ENCODE measurements around the gene PHC2.

The PHC2 gene

DNA sequence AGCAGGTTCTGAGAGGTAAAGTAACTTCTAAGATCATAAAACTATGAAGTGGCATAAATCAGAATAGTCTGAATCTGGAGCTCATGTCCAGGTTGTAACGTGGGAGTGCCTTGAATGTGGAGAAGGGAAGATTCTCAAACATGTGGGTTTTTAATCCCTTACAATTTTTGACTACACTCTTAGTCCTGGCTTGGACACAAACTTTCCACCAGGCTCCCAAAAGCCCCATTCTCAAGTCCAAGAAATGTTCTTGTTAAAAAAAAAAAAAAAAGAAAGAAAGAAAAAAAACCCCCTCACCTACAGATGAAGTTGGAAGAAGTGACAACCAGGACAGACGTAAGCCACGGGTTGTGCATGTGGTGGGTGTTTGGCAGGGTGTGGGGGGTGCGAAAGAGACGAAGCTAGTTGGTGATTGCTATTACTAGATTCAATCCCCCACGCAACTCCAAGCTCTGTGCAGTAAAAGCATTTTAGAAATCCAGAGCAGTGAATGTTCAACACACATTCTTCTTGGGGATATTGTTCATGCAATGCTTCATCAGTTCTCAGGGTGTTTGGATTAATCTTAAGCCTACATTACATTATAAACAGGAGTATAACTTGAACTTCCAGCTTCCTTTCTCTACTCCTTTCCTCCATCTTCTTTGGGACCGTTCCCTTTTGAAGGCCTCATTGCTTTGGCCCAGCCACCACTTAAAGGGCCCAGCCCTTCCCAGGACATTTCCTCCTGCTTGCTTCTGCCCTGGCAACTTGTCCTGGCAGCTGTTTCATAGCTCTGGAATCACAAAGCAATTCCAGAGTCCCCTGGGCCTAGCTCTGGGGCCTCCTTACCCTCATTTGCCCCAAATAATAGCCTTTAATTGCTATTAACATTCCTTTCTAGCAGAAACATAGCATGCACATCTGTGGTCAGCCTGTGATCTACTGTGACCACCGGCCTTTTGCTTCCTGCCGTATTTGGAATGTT, 41.8 kb downstream of the PHC2 start:
- no peak for DNase-seq

DNA sequence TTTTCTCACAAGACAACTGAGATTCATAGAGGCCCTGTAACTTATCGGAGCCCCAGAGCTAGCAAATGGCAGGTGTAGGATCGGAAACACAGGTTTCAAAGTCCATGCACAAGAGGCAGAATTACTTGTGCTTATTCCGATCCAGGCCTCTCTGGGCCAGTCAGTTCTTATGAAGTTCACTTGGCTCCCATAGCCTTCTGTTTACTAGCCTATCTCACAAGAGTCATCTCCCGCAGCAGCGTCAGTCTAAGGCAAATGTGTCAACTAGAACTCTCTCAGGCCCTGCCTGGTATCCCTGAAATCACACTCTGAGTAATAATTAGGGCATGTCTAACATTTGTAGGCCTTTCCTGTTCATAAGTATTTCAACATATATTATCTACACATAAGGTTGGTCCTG, 43.3 kb downstream of the PHC2 start:
- no peak for DNase-seq

- DNase-seq: no peak
Measured at GRCh38 chr1:33385251-33385650, 45.6 kb downstream of the PHC2 start.

DNA sequence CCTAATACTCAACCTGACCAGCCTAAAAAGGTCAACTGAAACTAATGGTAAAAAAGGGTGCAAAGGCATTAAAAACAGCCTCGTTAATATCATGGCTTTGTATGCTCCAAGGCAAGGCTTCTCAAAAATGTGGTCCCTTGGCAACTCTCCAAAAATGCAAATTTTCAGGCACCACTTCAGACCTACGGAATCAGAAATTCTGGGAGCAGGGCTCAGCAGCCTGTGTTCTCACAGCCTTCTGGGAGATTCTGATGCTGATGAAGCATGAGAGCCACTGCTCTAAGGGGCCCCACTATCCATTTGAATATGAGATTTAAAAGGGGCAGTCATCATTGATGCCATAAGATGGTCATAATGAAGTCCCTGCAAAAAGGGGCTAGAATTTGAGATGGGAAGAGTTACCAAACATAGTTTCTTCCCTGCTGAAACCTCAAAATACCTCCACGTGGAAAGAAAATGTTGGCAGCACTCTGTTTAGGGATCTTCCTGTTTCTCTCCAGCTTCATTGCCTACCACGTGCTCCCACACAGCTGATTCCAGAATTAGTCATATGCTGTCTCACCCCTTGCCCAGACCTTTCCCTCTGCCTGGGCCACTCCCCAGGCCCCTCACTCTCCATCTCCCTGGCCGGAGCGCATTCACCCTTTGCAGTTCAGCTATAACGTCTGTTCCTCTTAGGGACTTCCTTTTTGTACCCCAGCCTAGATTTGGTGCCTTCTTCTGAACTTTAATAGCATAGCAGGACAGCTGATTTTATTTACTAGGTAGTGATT, 46.7 kb downstream of the PHC2 start:
- DNase-seq: no peak

- DNase-seq: no peak
Measured at GRCh38 chr1:33383489-33383888, 47.4 kb downstream of the PHC2 start.

DNA sequence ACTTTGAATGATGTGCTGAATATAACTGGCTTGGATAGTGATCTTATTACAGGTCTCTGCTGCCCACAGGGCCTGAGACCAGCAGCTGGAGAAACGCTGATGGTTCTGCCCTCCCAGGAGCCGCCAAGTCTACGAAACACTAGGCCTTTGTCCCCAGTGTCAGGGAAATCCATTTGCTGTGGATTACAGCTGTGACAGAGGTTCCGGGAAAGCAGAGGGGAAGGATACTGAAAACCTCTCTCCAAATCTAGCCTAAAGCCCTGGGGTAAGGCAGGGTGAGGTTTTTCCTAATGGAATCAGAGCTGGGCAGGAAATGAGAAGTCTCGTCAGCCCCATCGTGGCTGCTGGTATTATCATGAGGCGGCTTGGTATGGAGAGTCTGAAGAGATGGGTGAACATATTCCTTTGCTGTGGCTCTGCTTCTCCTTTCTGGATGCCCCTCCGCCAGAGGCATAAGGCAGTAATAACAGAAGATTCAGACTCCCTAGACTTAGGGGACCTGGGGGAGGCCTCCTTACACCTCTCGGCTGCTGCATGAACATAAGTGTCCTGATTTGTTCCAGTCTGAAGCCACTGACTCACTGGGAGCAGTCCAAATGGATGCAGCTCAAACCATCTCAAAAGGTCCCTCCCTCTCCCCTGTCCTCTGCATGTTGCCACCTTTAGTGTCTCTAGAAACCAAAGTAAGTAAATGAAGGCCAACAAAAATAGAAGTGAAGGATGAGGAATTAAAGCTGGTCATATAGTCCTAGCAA, 48.1 kb downstream of the PHC2 start:
- no peak for DNase-seq

DNA sequence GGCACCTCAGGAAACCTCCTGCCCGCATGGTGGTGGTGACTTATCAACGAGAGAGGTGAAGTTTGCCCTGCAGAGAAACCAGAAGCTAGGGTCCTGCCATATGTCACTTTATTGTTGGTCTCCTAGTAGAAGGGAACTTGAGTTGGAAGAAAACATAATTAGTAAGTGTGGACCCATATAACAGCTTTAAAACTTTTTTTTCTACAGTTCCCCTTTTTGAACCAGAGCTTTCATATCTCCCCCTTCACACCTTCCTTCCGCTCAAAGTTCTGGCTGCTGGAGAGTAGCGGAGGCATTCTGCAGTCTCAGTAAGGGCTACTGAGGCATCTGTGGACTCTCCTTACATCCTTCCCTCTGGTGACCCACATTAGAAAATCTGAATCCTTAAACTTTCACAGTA, 48.9 kb downstream of the PHC2 start:
- DNase-seq: peak; percentile 53

- no peak for DNase-seq
Measured at GRCh38 chr1:33380811-33381210, 50.1 kb downstream of the PHC2 start.

DNA sequence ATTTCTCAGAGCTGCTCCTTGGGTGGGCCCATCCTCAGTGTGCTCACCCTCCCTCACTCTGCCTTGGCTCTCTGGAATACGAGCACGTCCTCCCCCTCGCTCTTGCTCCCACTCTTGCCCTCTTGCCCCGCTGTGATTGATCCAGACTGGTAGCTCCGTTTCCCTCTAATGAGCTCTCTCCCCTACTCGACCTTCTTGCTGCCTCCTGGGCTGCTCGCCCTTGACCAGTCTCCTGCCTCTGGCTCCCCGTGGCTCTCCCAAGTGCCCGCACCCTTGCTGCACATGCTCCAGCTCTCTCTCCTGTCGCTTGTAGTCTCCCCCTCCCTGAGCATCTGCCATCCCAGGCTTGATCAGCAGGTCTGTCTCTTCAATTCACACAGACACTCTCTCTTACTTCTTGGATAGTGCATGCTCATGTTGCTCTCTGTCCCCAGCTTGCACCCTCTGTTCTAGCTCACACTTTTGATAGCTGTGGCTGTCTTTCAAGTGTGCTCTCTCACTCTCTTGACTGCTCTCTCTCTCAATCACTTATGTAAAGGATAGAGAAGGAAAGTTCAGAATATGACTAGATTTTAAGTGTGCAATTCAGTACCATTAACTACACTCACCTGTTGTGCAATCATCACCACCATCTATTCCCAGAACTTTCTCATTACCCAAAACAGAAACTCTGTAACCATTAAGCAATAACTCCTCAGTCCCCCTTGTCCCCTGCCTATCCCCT, 51.1 kb downstream of the PHC2 start:
- peak; percentile 34 for DNase-seq

DNA sequence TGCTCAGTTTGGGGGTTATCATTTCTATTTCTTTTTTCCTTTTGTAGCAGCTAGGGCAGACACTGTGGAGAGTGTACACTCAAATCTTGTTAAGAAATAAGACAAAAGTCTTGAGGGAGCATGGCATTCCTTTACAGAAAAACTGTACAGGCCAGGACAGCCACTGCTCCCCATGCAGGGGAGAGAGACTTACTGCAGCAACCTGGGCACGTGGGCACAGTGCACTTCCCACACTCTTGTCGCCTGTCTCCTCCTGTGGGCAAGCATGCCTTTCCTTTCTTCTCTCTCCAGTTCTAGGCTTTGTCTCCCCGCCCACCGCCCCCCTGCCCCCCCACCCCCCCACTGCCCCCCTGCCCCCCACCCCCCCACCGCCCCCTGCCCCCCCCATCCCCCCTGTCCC, 51.9 kb downstream of the PHC2 start:
- DNase-seq: peak; percentile 21

GRCh38 chr1:33378524-33378923, 52.4 kb downstream of the PHC2 start:
- peak; percentile 16 for DNase-seq

GRCh38 chr1:33377756-33378155, 53.1 kb downstream of the PHC2 start:
- no peak for DNase-seq

DNA sequence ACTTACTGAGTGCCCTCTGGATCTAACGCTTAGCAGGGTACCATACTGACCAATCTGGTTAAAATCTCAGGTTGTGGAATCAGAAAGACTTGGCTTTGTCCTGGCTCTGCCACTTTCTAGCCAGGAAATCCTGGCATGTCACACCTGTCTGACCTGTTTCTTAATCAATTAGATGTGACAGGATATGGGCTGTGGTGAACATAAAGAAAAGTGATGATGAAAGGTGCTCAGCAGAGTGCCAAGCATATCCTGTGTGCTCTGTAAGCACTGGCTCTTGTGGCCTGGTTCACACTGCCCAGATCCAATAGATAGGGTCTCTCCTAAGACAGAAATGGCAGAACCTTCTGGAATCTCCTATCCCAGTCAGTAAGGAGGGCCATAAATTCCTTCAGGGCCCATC, 53.9 kb downstream of the PHC2 start:
- DNase-seq: no peak

DNA sequence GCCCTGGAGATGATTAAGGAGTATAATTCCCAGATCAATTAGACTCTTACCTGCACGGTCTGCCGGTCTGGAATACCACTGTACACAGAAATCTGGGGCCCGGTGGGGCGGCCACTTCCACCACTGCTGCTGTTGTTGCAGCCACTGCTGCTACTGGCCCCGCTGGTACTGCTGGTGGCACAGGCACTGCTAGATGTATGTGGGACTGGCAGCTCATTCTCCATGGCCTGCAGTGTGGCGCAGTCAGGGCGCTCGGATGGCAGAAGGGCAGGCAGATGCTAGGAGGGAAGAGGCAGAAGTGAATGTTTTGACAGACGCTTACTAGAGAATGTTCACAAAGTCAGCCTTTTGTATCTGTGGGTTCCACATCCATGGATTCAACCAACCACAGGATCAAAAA, 55.6 kb downstream of the PHC2 start:
- DNase-seq: no peak

DNA sequence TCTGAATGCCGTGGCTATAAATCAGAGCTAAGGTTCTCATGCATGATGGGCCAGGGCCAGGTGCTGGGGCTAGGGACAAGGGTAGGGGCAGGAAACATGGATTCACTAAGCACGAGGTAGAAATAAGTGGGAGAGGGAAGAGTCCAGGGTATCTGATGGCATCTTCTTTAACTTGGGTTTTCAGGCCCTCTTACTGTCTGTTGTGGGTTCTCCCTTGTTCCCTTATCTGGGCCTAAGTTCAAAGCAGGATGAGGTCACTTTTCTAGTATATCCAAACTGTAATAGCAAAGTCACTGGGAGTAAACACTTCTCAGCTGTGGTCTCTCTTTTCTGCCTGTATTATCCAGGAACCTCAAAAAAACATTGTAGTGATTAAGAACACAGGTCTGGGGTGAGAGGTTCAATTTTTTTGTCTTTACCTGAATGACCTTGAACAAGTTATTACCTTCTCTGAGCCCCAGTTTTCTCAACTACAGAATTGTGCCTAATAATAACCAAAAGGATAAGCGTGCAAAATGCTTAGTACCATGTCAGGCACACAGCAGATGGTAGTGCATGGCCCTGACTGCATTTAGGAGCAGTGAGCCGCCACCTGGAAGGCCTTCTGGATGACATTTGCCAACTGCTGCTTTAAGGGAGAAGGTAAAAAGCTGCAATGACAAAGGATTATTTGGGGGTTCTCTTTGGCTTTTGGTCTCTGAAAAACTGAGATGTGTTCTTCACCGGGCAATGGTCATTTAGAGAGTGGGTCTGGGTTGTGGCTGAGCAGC, 56.4 kb downstream of the PHC2 start:
- DNase-seq: peak; percentile 87

DNA sequence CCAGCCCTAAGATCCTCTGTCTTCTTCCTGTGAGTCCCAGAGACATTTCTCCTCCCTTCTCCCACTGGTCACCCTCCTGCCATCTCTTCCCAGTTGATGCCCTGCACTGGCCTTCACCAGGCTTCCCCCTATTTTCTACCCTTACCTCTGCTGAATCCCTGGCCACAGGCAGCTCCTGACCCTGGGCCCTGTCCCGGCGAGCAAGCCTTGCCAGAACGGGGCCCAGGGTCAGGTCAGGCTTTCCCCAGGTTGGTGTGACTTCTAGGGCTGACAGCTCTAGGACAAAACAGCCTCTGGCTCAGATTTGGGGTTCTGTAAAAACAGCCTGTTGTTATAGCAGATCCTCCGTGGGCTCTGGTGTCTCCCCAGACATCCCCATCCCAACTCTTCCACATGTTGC, 57.3 kb downstream of the PHC2 start:
- no peak for DNase-seq

- DNase-seq: no peak
Measured at GRCh38 chr1:33372677-33373076, 58.2 kb downstream of the PHC2 start.

GRCh38 chr1:33372162-33372561, 58.7 kb downstream of the PHC2 start:
- no peak for DNase-seq

DNA sequence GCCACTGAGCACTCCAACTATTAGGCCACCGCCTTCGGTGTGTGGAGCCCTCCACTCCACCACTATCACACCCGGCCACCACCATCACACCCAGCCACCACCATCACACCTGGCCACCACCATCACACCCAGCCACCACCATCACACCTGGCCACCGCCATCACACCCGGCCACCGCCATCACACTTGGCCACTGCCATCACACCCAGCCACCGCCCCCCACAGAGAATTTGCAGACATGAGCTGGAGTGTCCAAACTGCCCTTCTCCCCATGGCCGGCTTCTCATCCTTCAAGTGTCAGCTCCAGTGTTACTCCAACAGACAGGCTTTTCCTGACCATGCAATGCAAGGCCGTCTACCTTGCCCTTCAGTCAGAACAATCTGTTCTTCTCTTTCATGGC, 59.6 kb downstream of the PHC2 start:
- no peak for DNase-seq

DNA sequence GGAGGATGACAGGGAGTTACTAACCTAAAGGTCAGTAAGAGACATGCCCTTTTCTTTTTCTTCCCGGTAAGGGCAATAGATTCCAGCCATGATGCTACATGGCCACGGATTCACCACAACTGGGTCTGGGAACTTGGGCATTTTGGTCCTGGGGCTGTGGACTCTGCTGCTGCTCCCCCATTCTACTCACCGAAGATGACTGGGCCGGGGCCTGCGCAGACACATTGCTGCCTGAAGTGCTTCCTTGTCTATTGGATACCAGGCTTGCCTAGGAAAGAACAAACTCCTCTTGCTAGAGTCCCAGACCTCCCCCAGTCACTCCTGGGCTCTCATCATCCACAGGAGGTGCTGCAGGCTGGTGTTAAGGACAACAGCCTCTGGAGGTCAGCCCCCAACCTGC, 60.1 kb downstream of the PHC2 start:
- no peak for DNase-seq

- no peak for DNase-seq
Measured at GRCh38 chr1:33370301-33370700, 60.6 kb downstream of the PHC2 start.

DNA sequence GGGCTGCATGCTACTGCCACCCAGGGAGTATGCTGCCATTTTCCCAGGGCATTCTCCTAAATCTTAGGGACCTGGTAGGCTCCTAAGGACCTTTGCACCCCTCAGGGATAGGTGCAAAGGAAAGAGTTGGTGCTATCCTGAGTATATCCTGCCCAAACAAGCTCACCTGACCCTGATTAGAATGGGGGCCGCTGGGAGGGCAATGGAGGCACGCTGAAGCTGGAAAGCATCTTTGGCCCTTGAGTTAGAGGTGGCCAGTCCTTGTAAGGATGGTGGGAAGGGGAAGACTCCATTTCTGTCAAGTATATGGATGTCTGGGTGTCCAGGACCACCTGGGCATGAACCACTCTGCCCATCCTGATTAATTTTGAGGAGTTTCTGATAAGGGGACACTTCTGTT, 61.1 kb downstream of the PHC2 start:
- DNase-seq: no peak
